CD4-positive, alpha-beta T cell treated with Interleukin-6 at 100 ng/mL for 8 hours (primary cell): Measurements from ENCODE around the gene GYG2.

Experiments
- DNase-seq: peaks from one replicate; pipeline ENCODE4 v3.0.0-alpha.2; 2020; ENCODE audit warnings: mixed read lengths, low spot score

GYG2 gene

GRCh38 chrX:2817036-2817435, 11.7 kb upstream of the GYG2 start:
- no peak for DNase-seq

DNA sequence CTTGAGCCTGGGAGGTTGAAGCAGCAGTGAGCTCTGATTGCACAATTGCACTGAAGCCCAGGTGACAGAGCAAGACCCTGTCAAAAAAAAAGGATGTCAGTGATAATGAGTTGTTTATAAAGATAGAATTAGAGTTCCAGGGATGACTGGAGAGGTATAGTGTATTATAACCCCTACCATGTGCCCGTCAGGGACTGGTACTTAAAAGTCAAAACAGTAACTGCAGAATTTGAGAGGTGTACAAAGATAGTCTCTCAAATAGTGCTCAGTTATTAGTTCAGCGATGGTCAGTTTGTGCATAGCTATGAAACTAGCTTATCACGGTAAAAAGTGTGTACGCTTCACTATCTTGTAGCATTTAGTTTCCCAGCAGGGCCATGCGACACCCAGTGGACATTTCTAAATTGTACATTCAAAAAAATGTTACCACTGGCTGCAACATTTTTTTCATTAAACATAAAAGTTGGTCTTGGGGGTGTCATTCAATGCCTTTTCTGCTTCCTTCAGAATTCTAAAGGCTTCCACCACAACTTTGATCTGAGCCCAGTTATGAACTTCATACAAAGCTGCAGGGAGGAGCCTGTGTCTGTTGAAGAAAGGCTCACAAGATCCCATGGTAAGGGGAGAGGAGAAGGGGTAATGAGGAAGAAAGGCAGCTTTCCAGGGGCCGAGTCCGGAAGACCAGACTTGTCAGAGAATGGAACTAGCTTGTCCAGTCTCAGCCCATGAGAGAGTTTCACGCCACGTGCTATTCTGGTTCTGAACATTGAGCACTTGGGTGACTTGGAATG, 9.2 kb upstream of the GYG2 start:
- DNase-seq: no peak

- no peak for DNase-seq
Observed at GRCh38 chrX:2820136-2820771, 8.5 kb upstream of the GYG2 start.

GRCh38 chrX:2823795-2824386, 4.8 kb upstream of the GYG2 start:
- DNase-seq: no peak

DNA sequence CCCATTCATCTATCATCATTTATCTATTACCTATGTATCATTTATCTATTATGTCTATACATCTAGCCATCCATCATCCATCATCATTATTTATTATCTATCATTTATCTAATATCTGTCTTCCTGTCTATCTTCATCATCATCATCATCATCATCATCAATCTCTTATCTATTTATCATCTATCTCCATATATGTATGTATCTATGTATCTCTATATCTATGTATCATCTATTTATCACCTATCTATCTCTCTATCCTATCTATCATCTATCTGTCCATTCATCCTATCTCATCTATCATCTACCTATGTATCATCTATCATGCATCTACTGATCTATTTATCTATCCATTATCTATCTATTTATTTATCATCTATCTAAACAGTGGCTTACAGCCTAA, 3.8 kb upstream of the GYG2 start:
- no peak for DNase-seq

DNA sequence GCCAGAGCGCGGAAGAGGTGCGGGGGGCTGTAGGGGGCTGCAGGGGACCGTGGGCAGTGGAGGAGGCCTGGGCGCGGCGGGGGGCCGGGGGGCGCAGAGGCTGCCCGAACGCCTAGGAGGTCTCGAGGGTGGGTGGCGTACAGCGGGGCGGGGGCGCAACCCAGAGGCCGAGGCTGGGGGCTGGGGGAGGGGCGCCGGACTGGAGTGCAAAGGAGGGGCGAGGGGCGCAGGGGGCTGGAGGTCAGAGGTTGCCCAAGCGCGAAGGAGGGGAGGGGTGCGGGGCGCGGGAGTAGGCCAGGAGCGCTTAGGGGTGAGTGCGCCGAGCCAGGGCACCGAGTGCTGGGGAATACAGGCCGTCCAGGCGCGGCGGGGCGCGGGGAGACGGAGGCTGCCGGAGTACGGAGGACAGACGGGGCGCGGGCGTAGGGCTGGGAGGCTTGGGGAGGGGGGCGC, 255 bp downstream of the GYG2 start:
- no peak for DNase-seq

- DNase-seq: no peak
Observed at GRCh38 chrX:2829469-2830246, 928 bp downstream of the GYG2 start.

DNA sequence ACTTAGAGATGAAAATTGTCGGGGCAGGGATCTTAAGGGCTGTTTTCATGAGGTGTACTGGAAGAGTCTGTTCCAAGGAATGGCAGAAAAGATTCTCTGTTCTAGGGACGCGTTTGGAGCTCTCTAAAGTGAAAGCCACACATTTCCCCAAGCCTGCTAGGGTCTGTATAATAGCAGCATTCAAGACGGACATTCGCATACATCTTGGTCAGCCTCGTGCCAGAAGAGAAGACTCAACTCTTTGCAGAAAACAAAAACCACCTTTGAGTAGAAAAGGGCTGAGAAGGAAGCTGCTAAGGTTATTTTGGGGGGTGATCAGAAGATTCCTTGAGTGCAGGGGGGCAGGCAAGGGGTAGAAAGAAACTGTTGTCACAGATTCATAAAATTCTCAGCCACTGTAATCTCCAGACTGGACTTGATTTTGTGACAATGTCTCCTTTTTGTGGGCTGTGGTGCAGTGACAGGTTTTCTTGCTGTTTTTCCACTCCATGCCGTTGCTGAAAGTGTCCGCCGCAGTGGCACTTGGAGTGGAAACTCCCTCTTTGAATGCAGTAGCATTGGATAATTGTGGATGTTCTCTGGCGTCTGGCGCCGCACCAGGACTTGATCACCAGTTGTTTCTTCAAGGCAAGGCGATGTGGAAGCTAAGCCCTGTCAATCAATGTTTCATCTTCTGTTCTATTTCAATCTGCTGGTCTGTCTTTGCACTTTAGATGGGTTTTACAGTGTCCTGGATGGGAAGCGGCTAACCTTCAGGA, 2.9 kb downstream of the GYG2 start:
- no peak for DNase-seq

DNA sequence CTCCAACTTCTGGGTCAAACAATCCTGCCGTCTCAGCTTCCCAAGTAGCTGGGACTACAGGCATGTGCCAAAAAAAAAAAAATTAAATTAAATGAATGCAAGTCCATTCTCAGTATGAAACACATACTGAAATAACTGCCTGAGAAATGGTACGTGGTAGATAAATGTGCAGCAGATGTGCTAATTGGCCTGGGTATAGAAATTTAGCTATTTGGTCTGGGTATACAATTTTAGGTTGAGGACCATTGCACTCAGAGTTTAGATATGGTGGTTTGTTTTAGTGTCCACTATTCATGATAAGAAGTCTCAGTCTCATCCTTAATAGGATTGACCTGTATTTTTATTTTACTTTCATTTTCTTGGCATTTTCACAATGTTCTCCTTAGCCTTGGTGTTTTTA, 9.2 kb downstream of the GYG2 start:
- no peak for DNase-seq

- no peak for DNase-seq
Observed at GRCh38 chrX:2840961-2841360, 12.2 kb downstream of the GYG2 start.

GRCh38 chrX:2841537-2841936, 12.8 kb downstream of the GYG2 start:
- no peak for DNase-seq

DNA sequence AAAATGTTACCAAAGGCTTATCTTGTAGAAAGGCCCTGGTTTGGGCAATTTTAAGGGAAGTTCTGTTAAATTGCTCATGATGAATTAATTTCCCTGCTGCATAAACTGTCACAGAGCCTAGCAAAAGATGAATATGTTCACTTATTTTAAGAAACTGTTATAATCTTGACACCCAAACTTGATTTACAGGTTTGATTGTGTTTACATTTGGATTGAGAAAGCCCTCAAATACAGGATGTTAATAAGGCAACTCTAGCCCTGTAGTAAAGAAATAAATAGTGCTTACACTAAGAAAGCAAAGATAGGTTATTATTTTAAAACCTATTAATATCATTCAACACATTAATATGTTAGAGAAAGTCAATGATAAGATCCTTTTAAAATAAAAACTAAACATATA, 18.3 kb downstream of the GYG2 start:
- DNase-seq: no peak

GRCh38 chrX:2848871-2849301, 20.2 kb downstream of the GYG2 start:
- no peak for DNase-seq

GRCh38 chrX:2854918-2855317, 26.2 kb downstream of the GYG2 start:
- DNase-seq: no peak

DNA sequence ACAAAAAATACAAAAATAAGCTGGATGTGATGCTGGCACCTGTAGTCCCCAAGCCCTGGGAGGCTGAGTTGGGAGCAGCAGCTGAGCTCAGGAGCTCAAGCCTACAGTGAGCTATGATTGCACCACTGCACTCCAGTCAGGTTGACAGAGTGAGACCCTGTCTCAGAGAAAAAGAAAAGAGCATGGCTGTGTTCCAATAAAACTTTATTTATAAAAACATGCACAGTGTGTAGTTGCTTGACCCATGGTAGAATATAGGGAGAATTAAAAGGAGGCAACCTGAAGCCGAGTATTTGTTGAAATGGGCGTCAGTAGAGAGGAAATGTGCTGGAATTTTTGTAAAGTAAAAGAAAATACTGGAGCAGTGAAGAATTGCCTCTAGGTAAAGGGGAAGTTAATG, 27.0 kb downstream of the GYG2 start:
- no peak for DNase-seq

DNA sequence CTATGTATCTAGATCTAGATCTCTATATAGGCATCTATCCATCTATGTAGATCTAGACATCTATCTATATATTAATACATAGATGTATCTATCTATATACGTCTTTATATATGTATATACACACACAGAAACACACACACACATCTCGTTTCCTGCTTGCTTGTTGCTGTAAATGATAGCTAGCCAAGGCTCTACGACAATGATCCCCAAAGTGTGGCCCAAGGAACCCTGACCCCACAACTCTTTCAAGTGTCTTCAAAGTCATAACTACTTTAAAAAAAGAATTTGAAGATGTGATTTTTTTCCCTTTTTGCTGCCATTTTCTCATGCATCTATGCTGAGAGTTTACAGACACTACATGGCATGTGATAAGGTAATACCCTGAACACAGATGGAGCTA, 28.8 kb downstream of the GYG2 start:
- DNase-seq: no peak

DNA sequence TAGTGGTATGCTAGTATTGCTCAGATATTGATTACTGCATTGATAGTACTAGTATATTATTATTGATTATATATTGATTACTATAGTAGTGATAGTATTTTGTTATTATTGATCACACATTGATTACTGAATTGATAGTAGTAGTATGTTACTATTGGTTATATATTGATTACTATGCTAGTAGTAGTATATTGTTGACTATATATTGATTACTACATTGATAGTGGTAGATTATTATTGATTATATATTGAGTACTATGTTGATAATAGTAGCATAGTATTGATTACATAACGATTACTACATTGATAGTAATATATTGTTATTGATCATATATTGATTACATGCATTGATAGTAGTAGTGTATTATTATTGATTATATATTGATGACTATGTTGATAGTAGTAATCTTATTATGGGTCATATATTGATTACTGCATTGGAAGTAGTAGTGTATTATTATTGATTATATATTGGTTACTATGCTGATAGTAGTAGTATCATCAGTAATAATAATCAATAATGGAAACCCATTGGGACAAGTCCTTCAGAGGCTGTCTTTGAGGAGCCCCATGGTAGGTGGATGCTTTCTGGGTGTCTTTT, 30.6 kb downstream of the GYG2 start:
- DNase-seq: no peak

GRCh38 chrX:2862404-2862803, 33.7 kb downstream of the GYG2 start:
- no peak for DNase-seq

GRCh38 chrX:2863646-2864045, 34.9 kb downstream of the GYG2 start:
- DNase-seq: no peak

- DNase-seq: no peak
Observed at GRCh38 chrX:2867206-2867605, 38.5 kb downstream of the GYG2 start.

DNA sequence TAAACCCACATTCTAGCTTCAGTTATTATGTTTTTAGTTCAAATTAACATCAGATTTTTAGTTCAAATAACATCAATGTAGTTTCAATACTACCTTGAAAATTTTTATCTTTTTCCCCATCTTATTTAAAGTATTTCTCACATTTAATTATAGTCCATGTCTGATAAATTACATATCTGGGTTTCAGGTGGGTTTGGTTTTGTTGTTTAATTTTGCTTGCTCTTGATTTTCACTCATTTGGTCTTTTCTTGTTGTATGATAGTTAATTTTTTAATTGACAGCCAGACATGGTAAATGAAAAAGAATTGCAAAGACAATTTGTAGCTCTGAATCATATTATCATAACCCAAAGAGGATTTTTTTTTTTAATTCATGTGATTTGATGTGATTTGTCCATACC, 41.9 kb downstream of the GYG2 start:
- no peak for DNase-seq
